CD4-positive, alpha-beta T cell treated with Interleukin-6 at 100 ng/mL for 8 hours (primary cell): ENCODE measurements around the gene ADAMTS6.

Source experiments
- DNase-seq: peaks from one replicate; pipeline ENCODE4 v3.0.0-alpha.2; 2020; ENCODE audit warnings: mixed read lengths, low spot score

Gene ADAMTS6

DNA sequence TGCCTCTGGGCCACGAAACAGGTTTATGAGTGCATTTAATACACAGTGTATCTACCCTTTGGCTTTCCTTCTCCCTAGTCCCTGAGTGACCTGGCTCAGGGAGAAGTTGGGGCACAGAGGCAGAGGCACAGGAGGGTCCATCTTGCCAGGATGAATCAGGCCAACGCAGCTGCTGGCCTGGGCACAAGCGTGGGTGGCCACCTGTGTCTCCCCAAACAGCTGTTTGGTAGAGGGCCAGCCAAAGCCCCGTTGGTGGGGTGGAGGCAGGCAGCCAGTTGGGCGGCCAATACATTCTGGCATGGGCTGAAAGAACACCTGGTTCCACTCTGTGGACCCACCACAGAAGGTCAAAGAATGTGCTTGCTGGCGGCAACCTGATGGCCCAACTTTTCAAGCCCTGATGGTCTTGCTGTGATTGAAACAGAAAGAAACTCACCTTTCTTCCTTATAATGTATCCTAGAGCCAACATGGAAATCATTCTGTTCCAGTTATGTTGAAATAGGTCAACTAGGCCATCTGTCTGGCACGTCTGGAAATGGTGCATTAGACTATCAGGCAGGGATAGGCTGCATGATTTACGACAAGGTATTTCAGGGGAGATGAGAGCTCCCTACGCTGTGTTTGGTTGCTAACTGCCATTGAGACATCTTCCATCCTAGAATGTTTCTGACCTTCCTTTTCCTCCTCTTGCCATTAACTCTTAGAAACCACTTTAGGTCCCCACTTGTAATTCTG lies 337.4 kb downstream of the ADAMTS6 start:
- no peak for DNase-seq

DNA sequence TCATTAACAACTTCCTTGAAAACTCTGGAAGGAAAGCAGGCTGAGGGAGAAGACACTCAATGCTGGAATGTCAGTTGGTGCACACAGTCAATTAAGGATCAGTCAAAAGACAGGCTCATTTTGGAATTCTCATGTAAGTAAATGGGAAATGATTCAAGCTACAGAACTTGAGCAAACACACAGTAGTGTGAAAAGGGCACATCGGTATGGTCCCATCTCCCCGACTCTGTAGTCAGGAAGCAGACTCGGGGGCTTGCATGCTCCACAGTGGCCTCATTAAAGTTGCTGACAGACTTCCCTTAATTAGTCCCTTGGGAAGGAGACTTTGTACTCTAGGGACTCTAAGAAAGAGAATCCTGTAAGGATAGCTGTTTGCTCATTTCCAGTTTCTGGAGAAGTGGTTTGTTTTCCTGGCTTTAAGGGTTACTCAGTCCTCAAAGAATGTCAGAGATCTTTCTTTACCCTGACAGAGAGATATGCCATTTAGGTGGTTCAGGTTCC lies 339.2 kb downstream of the ADAMTS6 start:
- no peak for DNase-seq

GRCh38 chr5:65142016-65142415 lies 339.7 kb downstream of the ADAMTS6 start:
- no peak for DNase-seq

- no peak for DNase-seq
These were observed 340.2 kb downstream of the ADAMTS6 start for GRCh38 chr5:65141493-65141892.

GRCh38 chr5:65137631-65138030 lies 344.1 kb downstream of the ADAMTS6 start:
- no peak for DNase-seq

GRCh38 chr5:65133477-65134110 lies 348.1 kb downstream of the ADAMTS6 start:
- no peak for DNase-seq

- DNase-seq: no peak
These were observed 349.3 kb downstream of the ADAMTS6 start for GRCh38 chr5:65132386-65132785.

- DNase-seq: no peak
These were observed 353.5 kb downstream of the ADAMTS6 start for GRCh38 chr5:65128226-65128625.

GRCh38 chr5:65127161-65127901 lies 354.4 kb downstream of the ADAMTS6 start:
- DNase-seq: no peak

DNA sequence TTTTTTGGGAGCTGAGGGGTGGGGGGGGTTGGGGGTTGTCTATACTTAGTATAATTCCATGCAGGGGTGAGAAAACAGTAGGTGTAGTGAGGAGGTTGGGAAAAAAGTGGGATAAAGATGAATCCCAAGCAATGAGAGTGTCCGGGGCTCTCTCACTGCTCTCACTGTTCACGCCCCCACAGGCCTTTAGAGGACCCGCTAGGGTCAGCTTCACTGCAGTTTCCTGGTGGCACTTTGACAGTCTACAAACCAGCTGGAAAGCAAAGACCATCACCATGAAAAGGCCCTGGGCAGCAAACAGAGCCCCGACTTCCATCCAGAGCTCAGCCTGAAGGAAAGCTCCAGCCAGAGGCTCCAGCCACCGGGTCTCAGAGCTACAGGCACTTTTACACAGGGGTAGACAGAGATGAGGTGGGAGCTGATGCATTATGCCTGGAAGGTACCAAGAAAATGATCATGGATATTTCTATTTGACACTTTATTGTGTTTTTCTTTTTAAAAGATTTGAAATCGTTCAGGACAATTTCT lies 355.1 kb downstream of the ADAMTS6 start:
- no peak for DNase-seq

GRCh38 chr5:65125591-65126541 lies 355.9 kb downstream of the ADAMTS6 start:
- DNase-seq: no peak

DNA sequence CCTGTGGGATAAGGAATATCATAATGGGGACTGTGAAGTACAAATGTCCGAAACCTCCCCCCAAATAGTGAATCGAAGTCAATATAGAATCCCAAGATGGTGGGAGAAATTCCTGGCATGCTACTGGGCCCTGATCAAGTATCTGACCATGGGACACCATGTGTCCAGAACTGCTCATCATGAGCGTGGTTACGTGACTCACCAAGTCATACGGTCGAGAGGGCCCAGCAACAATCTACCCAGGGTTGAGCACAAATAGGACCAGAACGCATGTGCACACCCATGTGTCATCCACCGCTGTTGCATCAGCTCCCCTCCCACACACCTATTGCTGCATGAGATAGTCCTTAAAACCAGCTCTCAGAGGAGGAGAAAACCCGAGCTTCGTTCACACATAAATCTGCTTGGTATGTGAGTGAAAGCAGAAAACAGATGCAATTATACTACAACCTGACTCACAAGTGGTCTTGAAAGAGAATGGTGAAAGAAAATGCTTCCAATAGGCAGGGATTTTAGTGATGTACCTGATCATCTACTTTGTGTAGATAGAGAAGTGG lies 359.8 kb downstream of the ADAMTS6 start:
- DNase-seq: no peak

- no peak for DNase-seq
These were observed 361.3 kb downstream of the ADAMTS6 start for GRCh38 chr5:65120371-65120967.

GRCh38 chr5:65117525-65117924 lies 364.2 kb downstream of the ADAMTS6 start:
- no peak for DNase-seq

GRCh38 chr5:65113771-65114170 lies 367.9 kb downstream of the ADAMTS6 start:
- no peak for DNase-seq

DNA sequence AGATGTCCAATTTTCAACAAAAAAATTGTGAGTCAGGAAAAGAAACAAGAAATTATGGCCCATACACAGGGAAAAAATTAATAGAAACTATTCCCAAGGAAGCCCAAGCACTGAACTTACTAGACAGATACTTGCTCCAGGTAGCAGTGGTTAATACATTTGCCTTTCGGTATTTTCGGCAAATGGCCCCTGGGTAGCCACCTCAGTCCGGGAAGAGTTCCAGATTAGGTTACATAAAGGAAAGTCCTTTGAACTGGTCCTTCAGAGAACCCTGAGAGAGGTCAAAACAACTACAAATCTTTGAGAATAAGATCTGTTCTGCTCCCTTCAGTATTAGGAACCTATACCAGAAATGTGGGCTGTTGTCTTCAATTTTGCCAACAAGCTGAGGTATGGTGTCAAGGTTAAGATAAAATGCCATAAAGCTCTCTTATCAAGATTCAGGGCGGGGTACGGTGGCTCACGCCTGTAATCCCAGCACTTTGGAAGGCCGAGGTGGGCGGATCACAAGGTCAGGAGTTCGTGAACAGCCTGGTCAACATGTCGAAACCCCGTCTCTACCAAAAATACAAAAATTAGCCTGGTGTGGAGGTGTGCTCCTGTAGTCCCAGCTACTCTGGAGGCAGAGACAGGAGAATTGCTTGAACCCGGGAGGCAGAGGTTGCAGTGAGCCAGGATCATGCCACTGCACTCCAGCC lies 369.6 kb downstream of the ADAMTS6 start:
- DNase-seq: no peak

- DNase-seq: no peak
These were observed 372.7 kb downstream of the ADAMTS6 start for GRCh38 chr5:65108786-65109743.

- DNase-seq: no peak
These were observed 376.4 kb downstream of the ADAMTS6 start for GRCh38 chr5:65105301-65105700.

DNA sequence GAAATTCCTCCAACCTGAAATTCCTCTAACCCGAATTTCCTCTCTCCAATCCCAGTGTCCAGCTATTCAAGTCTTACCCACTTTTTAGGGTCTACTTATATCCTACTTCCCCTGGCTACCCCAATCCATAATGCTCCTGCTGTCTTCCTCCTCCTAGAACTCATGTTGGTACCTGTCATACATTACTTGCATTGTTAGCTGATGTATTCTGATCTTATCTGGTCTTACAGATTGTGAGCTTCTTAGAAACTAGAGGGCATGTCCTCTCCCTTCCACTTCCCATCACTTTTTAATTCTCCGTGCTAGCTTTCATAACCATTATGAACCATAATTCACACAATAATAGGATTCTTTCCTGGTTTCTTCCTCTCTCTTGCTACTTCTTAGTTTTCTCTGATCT lies 376.9 kb downstream of the ADAMTS6 start:
- DNase-seq: no peak
